DMS153 treated with DMSO at 0.1 percent for 48 hours (cell line): ENCODE data around the gene CCDC182.

Experiments used
- DNase-seq: peaks from one replicate; lab custom pipeline; 2025; ENCODE audit not compliant: unreplicated experiment; lab: John Stamatoyannopoulos, UW

CCDC182 gene

DNA sequence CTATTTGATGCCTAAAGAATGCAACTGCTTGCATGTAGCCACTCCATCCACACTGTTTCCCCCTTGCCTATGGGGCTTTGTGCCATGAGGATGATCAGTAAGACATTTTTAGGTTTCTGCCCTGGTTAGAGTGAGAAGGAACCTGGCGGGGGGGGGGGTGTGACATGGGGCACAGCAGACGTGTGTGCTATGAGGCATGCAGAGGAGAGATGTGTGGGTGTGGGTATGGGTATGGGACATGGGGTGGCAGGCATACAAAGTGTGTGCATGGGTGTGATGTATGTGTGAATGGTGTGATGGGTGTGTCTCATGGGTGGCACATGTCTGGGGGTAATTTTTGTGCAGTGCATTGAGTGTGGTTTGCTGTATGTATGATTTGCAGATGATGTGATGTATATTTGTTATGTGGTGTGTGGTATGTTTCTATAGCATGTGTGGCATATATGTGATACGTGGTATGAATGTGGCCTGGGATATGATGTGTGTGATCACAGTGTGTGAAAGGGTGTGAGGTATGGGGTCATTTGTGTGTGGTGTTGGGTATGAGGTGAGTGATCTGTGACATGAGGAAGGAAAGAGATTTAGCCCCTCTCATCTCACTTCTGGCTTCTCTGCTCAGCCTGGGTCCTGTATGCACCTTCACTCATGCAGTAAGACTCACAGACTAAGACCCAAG lies 14.9 kb downstream of the CCDC182 start:
- no peak for DNase-seq

DNA sequence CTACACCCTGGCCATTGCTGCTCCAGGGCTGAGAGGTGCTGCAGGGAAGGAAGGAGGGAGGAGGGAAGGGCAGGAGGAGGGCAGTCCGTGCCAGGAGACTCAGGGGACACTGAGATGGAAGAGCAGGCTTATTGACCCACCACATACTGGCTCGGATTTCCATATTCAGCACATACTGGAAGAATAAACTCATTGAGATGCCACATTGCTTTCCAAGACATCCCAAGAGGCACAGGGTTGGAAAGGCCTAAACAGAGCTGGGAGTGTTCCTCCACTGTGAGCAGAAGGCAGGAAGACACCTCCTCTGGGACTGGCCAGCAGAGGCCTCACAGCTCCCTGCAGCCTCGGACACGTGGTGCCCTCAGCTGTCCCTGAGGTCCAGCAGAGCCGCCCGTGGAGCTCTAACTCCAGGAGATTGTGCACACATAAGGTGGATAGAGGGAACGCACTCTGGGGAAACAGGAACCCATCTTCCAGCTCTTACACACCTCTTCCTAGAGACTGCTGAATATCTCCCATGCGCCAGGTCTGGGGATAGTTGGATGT lies 17.4 kb downstream of the CCDC182 start:
- DNase-seq: no peak

GRCh38 chr17:57726838-57727237 lies 18.3 kb downstream of the CCDC182 start:
- DNase-seq: no peak

DNA sequence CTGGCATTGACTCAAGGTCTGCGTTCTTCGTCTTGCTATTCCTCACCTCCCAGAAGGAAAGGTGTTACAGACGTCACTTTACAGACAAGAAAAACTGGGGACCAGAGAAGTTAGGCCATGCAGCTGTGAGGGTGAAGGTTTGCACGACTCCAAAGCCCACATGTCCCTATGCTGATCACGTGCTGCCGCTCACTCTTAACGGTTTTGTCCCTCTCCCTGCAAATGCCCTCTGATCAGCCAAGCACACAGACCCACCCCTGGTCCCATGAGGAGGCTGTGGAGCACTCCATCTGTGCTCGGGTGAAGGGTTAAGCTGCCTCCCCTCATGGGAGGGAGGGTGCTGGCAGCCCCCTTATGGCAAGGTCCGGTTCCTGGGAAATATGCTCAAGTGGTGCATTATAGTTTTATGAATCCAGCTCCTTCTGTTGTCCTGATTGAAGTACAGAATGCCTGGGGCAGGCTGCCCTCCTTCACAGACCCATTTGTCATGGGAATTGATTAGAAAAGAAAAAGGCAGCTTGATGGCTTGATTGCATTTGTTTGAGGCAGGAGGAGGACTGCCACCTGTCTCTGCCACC lies 18.8 kb downstream of the CCDC182 start:
- no peak for DNase-seq

DNA sequence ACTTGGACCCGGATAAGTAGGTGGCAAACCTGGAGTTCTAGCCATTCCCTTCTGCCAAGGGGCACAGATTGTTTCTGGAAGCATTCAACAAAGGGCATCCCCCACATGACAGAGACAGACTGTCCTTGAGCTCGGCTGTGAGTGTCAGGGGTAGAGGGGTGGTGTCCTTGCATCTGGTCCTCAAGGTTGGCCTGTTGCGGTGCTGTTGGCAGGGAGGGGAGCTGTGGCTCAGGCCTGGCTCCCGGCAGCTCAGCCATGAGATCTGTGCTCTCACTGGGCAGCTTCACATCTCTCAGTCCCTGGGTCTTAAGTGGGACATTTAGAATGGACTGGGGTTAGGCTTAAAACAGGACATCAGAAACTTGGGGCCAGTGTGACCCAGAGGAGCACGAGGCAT lies 20.4 kb downstream of the CCDC182 start:
- no peak for DNase-seq

DNA sequence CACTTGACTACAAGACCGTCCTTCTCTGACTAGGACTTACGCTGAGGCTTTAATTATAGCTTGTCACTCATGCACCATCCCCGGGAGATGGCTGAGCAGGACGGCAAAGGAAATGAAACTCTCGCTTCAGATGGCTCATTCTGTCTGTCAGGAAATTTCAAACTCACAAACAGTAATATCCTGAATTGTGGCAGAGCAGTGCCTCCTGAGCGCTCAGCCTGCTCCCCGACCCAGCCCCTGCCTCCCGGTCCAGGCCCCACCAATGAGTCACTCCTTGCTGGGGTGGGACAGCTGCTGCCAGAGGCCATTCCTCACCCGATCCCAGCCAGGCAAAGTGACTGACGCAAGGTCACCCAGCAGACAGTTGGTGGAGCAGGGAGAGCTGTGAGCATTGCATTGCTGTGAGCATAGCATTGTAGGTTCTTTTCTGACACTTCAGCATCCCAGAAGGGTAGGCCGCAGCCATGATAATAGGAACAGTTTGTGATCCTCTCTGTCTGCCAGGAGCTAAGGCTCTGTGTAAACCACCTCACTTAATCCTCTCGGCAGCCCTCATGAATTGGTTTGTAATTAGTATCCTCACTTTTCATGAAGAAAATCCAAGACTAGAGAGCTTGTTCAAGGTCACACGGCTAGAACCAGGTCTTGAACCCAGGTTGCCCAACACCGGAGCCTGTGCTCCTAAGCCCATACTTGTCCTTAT lies 20.9 kb downstream of the CCDC182 start:
- DNase-seq: no peak

- DNase-seq: no peak
Observed at GRCh38 chr17:57723427-57724025, 21.6 kb downstream of the CCDC182 start.

DNA sequence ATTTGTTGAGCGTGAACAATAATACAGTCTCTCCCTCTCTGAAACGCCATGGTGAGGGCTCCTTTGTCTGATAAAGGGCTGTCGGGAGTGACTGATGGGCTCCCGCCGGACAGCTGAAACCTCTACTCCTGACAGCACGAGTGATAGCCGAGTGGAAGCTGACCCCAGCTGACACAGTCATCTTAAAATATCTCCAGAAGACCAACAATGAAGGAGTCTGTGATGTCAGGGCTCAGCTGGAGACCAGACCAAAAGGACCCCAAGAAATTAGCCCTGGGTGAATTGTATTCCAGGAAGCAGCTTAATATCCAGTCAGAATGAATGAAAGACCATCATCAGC lies 22.4 kb downstream of the CCDC182 start:
- no peak for DNase-seq

- DNase-seq: no peak
Observed at GRCh38 chr17:57721967-57722703, 23.0 kb downstream of the CCDC182 start.

DNA sequence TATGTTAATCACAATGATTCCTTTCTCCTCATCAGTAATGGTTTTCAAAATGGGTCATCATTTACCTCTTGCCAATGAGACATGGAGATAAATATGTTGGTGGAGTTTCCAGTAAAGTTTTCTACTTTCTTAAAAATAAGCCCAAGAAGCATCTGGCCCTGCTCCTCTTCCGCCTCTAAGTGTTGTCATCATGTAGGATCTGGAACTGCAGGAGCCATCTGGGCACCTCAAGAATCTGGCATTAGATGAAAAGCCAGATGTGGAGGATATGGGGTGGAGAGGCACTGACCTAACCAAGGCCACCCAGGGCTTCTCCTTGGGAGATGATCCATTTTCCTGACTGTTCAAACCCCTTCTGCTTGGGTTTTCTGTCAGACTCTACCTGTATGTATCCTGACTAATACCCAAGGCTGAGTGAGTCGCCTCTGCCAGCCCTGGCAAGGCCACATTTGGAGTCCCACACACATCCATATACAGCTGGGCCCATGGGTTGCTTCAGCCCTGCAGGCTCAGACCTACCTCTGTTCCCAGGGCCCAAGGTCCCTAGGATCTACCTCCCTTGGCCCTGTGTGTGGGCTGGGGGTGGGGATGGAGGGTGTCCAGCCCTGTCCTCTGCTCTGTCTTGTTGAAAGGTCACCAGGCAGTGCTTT lies 24.6 kb downstream of the CCDC182 start:
- no peak for DNase-seq

GRCh38 chr17:57718878-57719277 lies 26.2 kb downstream of the CCDC182 start:
- no peak for DNase-seq

DNA sequence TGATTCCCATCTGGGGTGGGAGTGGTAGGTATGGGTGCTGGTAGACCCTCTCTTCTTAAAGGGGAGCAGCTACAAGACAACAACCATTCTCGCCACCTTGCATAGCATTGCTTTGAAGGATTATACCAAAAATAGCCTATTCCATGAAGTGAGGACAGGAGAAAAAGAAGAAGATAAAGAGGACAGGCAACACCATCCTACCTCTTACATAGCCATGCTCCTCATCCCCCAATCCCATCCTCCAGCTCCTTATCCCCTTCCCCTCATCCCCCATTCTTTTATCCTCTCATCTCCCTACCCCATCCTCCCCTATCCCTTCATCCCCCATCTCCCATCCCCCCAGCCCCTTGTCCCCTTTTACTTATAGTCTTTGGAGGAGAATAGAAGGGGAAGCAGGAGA lies 29.1 kb downstream of the CCDC182 start:
- no peak for DNase-seq

DNA sequence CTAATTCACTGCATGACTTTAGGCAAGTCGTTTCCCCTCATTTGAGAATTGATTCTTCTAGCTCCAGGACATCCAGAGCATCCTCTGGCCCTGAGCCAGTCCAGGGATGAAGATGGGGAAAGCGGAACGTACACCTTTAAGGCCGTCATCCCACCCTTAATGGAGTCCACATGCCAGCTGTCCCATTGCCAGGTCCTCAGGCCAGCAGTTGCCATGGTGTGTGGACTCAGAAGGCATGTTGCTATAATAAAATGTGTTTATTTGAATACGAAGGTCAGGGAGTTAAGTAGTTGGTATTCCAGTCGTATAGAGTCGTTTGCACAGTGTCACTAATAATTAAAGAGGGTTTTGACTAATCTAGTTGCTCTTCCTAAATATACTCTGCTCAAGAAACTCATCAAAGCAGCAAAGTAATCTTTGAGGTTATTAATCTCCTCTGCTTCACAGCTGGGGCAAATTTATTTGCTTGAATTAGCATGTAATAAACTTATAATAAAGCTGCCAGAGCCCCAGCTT lies 30.4 kb downstream of the CCDC182 start:
- no peak for DNase-seq

- no peak for DNase-seq
Observed at GRCh38 chr17:57713140-57713539, 32.0 kb downstream of the CCDC182 start.

DNA sequence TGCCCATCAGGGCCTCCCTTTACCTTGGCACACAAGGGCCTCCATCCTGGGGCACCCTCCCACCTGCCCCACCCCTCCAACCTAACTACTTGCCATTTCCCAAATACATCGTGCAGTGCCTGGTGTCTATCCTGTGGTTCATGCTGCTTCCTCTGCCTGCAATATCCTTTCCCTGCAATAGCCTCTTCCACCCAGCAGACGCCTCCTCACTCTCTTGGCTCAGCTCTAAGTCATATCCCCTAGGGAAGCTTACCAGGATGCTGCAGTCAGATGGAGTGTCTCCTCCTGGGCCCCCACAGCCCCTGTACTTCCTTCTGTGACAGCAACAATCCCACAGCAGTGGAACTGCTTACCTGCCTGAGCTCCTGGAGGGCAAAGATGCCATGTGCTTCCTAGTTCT lies 36.7 kb downstream of the CCDC182 start:
- DNase-seq: no peak

GRCh38 chr17:57707892-57708291 lies 37.2 kb downstream of the CCDC182 start:
- peak; percentile 44 for DNase-seq

GRCh38 chr17:57706761-57707160 lies 38.3 kb downstream of the CCDC182 start:
- DNase-seq: no peak

- no peak for DNase-seq
Observed at GRCh38 chr17:57705921-57706695, 39.0 kb downstream of the CCDC182 start.

GRCh38 chr17:57704448-57704847 lies 40.7 kb downstream of the CCDC182 start:
- DNase-seq: no peak

- DNase-seq: no peak
Observed at GRCh38 chr17:57703273-57703672, 41.8 kb downstream of the CCDC182 start.
